Thymus (tissue), 11 donors: ENCODE results near the gene ANKRD44. TPM values are rescaled to one million over a fixed set of nuclear protein-coding genes. Genes with fewer than 3 reads are reported as not detected.
"Not testable (repeated sequence)": the region's sequence is repeated elsewhere in the genome, so short reads cannot be mapped to it uniquely, and the experiment has no call there.

Experiments
- DNase-seq, 9 donors: peaks; one replicate each; pipeline ENCODE4 v3.0.0-alpha.2; 2013; ENCODE audit warnings: low spot score in 9 of 9, low read depth in 6 of 9, missing footprints in 1 of 9
- H3K27ac ChIP-seq, 2 donors: one replicate each; pipeline ENCODE4 v1.5.1; 2013; ENCODE audit warnings: control low read depth in 1 of 2, low read depth in 1 of 2, low read length in 1 of 2, mild to moderate bottlenecking in 1 of 2, moderate library complexity in 1 of 2
- H3K27me3 ChIP-seq, 2 donors: one replicate each; pipeline ENCODE4 v1.5.1; 2013; ENCODE audit warnings: low read length in 1 of 2; ENCODE audit not compliant: control insufficient read depth in 2 of 2, insufficient read depth in 1 of 2
- H3K36me3 ChIP-seq, 2 donors: one replicate each; pipeline ENCODE4 v1.5.1; 2013; ENCODE audit warnings: low read length in 1 of 2, mild to moderate bottlenecking in 1 of 2, moderate library complexity in 1 of 2; ENCODE audit not compliant: control insufficient read depth in 2 of 2, insufficient read depth in 2 of 2
- H3K4me1 ChIP-seq, 2 donors: one replicate each; pipeline ENCODE4 v1.5.1; 2013; ENCODE audit warnings: low read length in 2 of 2; ENCODE audit not compliant: control insufficient read depth in 2 of 2, insufficient read depth in 2 of 2
- H3K4me3 ChIP-seq, 2 donors: one replicate each; pipeline ENCODE4 v1.5.1; 2013; ENCODE audit warnings: low read length in 2 of 2, control low read depth in 1 of 2, mild to moderate bottlenecking in 1 of 2
- H3K9me3 ChIP-seq, 2 donors: one replicate each; pipeline ENCODE4 v1.5.1; 2013; ENCODE audit warnings: low read length in 1 of 2, mild to moderate bottlenecking in 1 of 2; ENCODE audit not compliant: control insufficient read depth in 2 of 2, insufficient read depth in 1 of 2
- WGBS: extraction: QIAGEN DNeasy Blood & Tissue Kit; methylation state at CpG from one replicate; pipeline ENCODE4 v1.1.7; 2013; 5-methylcytosine and 5-hydroxymethylcytosine counted together
- polyA plus RNA-seq: library from polyadenylated mRNA; stranded (reverse); fragments of 200-250 nt; gene quantifications from one replicate; pipeline ENCODE4 v1.2.3, GENCODE V29; 2013
- total RNA-seq: library from RNA; stranded (reverse); fragments of 120-200 nt; gene quantifications from one replicate; pipeline ENCODE4 v1.2.4, GENCODE V29; 2013
- donor health status: healthy.

ANKRD44 gene
- total and polyA plus RNA-seq, 2 donors: 25.2 to 72.9 TPM

DNA sequence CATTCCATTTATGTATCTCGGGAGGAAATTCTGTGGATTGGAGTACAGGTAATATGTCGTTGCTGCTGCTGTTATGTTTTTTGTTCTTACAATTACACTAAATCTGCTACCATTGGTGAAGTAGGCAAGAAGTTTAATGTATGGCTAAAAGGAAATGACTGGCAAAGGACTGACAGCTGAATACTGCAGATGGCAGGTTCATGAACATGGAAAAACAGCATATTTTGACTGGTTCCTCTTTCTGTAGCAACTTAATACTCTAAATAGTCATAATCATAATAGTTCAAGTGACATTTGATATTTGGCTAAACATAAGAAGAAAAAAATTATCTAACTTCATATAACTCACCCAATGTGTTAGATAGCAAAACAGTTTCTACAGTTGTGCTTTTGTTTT is 299.6 kb downstream of the ANKRD44 start:
- no peaks in the 10 kb centered on the region for H3K4me1 ChIP-seq
- no peak overlapping the region for H3K27ac ChIP-seq
- no peak for DNase-seq
- no peaks in the 10 kb centered on the region for H3K9me3 ChIP-seq
- no peak overlapping the region for H3K4me3 ChIP-seq
- WGBS: 67% methylated on average over 2 of the region's 2 CpGs
- peaks cover 40 to 48% of the 10 kb centered on the region in 2 donors for H3K36me3 ChIP-seq
- H3K27me3 ChIP-seq: no peaks in the 10 kb centered on the region

- Histone ChIP-seq H3K4me3 (no peak overlapping the region), H3K36me3 (peaks cover 46 to 53% of the 10 kb centered on the region in 2 donors), H3K27me3 (no peaks in the 10 kb centered on the region), H3K27ac (no peak overlapping the region), H3K4me1 (no peaks in the 10 kb centered on the region), H3K9me3 (no peaks in the 10 kb centered on the region)
- WGBS: 91% methylated on average over 23 of the region's 23 CpGs
- no peak for DNase-seq
Measured at GRCh38 chr2:197010200-197011020, 300.2 kb downstream of the ANKRD44 start.

GRCh38 chr2:197008741-197009341 is 301.7 kb downstream of the ANKRD44 start:
- H3K27ac ChIP-seq, H3K27me3 ChIP-seq: not testable (repeated sequence)
- 98% methylated on average over 13 of the region's 13 CpGs for WGBS

GRCh38 chr2:197007716-197008628 is 302.6 kb downstream of the ANKRD44 start:
- H3K27me3 ChIP-seq: no peaks in the 10 kb centered on the region
- H3K36me3 ChIP-seq: peaks cover 48 to 55% of the 10 kb centered on the region in 2 donors
- no peak overlapping the region for H3K4me3 ChIP-seq
- 72% methylated on average over 4 of the region's 4 CpGs for WGBS
- no peaks in the 10 kb centered on the region for H3K4me1 ChIP-seq
- H3K9me3 ChIP-seq: no peaks in the 10 kb centered on the region
- H3K27ac ChIP-seq: no peak overlapping the region
- no peak for DNase-seq

More at GRCh38 chr2:197008741-197009341, 301.7 kb downstream of the ANKRD44 start:
- not testable (repeated sequence) for H3K9me3 ChIP-seq, H3K4me1 ChIP-seq, DNase-seq, H3K4me3 ChIP-seq
- H3K36me3 ChIP-seq: peaks cover 47 to 55% of the 10 kb centered on the region in 2 donors

DNA sequence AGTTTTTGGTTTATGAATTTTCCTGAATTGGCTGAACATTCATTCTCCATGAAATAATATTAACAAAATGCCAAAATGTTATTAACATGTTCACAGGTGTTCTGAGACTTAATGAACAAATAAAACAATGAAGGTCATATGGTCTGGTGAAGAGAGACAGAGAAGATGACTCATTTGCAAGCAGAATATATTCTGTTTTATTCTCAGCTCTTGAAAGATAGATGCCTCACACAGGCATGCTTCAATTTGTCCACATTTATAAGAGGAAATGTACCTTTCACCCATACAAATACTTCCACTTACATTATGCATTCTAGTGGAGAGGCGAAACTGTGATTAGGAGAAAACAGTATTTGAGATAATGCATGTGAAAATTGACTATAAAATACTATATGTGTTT is 308.7 kb downstream of the ANKRD44 start:
- no peak overlapping the region for H3K27ac ChIP-seq
- H3K36me3 ChIP-seq: peaks cover 38 to 60% of the 10 kb centered on the region in 2 donors
- H3K9me3 ChIP-seq: no peaks in the 10 kb centered on the region
- 100% methylated on average over 1 of the region's 1 CpG for WGBS
- H3K27me3 ChIP-seq: no peaks in the 10 kb centered on the region
- H3K4me3 ChIP-seq: no peak overlapping the region
- H3K4me1 ChIP-seq: no peaks in the 10 kb centered on the region
- no peak for DNase-seq

DNA sequence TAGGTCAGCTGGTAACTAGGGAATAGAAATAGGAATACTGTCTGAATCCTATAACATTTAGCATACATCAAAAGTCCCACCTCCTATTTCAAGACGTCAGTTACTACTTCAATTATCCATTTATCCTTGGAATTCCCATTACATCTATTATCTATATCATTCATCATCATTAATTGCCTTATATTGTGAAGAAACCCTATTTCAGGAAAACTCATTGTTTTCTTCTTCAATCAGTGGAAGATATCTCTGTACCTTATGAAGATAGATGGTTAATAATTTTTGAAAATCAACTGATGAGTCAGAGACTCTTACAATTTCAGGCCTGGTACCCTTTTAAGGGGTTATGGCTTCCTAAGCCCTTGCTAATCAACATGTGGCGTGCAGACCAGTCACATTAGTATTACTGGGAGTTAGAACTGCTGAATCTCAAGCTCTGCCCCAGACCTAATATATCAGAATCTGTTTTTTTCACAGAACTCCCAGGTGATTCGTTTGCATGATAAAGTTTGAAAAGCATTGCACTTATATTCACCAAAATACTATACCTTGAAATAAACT is 314.7 kb downstream of the ANKRD44 start:
- no peaks in the 10 kb centered on the region for H3K27me3 ChIP-seq
- 98% methylated on average over 3 of the region's 3 CpGs for WGBS
- H3K4me3 ChIP-seq: no peak overlapping the region
- H3K27ac ChIP-seq: no peak overlapping the region
- H3K36me3 ChIP-seq: peaks cover 36 to 67% of the 10 kb centered on the region in 2 donors
- H3K9me3 ChIP-seq: no peaks in the 10 kb centered on the region
- no peaks in the 10 kb centered on the region for H3K4me1 ChIP-seq
- DNase-seq: no peak

DNA sequence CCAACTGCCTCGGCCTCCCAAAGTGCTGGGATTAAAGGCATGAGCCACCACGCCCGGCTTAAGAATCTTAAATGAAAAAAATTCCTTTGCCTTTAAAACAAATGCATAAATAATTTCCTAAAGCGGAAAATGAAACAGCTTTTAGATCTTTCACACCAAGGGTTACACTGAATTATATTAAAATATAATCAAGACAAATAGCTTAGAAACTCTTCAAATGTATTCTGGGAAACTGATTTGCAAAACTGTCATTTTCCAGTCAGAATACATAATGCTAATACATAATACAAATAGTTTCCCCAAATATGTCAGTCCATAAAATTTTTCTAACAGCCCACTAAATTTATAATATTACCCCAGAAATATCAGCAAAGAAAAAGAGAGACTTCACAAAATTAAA is 315.8 kb downstream of the ANKRD44 start:
- H3K36me3 ChIP-seq: peaks cover 36 to 59% of the 10 kb centered on the region in 2 donors
- H3K27ac ChIP-seq: no peak overlapping the region
- H3K4me3 ChIP-seq: no peak overlapping the region
- H3K9me3 ChIP-seq: no peaks in the 10 kb centered on the region
- no peaks in the 10 kb centered on the region for H3K27me3 ChIP-seq
- WGBS: 99% methylated on average over 4 of the region's 4 CpGs
- DNase-seq: no peak
- no peaks in the 10 kb centered on the region for H3K4me1 ChIP-seq

DNA sequence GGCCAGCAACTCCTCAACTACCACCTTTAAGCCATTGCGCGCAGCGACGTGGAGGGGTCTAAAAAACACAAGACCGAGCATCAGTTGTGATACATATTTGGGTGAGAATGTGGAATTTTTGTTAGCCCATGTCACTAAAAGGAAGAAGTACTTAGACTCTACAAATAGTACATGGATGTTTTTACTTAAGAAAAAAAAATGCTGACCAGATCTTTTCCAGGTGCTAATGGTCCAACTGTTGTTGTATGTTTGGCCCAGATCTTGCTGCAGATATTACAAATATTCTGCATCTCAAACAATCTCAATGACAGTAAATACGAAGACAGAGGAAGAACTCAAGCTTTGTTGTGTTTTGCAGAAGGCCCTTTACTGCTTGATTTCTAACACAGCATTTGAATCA is 317.0 kb downstream of the ANKRD44 start:
- H3K27me3 ChIP-seq: no peaks in the 10 kb centered on the region
- 98% methylated on average over 6 of the region's 6 CpGs for WGBS
- peaks cover 31 to 53% of the 10 kb centered on the region in 2 donors for H3K36me3 ChIP-seq
- no peaks in the 10 kb centered on the region for H3K9me3 ChIP-seq
- no peak overlapping the region for H3K27ac ChIP-seq
- H3K4me1 ChIP-seq: no peaks in the 10 kb centered on the region
- no peak overlapping the region for H3K4me3 ChIP-seq
- no peak for DNase-seq
